GM12874 (cell line): ENCODE results near the gene GABRA4.

ENCODE experiments used
- TF ChIP-seq, protein P1 (sequence below): IDR thresholded peaks from 2 replicates; pipeline ENCODE4 v1.5.1; 2011; ENCODE audit warnings: low read depth, mild to moderate bottlenecking, control low read depth, low read length, moderate library complexity; ENCODE audit not compliant: insufficient read depth

Gene GABRA4

DNA sequence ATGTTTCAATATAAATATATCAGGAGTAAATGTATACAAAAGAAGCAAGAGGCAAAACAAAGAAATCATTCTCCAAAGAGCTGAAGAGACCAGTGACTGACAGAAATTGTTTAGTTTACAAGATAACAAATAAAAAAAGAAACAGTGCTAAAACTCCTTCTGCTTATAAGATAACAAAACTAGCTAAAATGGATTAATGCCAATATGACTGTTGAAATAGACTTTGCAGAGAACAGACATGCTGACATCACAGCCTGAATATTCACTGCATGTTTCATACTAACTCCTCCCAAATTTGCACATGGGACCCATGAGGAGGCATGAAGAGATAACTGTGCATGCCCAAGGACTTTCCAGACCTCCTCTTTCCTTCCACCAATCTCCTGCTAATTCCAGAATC, 6.2 kb upstream of the GABRA4 start:
- TF ChIP-seq, protein P1, sequence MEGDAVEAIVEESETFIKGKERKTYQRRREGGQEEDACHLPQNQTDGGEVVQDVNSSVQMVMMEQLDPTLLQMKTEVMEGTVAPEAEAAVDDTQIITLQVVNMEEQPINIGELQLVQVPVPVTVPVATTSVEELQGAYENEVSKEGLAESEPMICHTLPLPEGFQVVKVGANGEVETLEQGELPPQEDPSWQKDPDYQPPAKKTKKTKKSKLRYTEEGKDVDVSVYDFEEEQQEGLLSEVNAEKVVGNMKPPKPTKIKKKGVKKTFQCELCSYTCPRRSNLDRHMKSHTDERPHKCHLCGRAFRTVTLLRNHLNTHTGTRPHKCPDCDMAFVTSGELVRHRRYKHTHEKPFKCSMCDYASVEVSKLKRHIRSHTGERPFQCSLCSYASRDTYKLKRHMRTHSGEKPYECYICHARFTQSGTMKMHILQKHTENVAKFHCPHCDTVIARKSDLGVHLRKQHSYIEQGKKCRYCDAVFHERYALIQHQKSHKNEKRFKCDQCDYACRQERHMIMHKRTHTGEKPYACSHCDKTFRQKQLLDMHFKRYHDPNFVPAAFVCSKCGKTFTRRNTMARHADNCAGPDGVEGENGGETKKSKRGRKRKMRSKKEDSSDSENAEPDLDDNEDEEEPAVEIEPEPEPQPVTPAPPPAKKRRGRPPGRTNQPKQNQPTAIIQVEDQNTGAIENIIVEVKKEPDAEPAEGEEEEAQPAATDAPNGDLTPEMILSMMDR, result no peak

DNA sequence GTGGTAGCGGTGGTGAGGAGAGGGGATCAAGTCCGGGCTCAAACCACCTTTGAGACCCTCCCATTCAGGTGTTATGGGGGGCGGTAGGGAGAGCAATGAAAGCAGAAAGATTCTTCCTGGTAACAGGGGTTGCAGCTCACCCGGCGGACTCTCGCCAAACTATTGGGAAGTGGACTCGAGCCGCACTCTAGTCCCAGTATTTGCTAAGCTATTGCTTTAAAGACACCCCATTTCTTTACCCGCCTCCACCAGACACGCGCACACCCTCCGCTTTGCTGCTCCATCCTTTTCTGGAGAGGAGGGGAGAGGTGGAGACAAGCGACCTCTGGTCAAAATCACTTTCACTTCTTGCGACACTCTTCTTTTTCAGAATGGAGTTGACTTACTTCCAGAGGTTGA, 625 bp upstream of the GABRA4 start:
- TF ChIP-seq, protein P1, result no peak

GRCh38 chr4:46992338-46992737, 1.0 kb downstream of the GABRA4 start:
- TF ChIP-seq, protein P1, result no peak

DNA sequence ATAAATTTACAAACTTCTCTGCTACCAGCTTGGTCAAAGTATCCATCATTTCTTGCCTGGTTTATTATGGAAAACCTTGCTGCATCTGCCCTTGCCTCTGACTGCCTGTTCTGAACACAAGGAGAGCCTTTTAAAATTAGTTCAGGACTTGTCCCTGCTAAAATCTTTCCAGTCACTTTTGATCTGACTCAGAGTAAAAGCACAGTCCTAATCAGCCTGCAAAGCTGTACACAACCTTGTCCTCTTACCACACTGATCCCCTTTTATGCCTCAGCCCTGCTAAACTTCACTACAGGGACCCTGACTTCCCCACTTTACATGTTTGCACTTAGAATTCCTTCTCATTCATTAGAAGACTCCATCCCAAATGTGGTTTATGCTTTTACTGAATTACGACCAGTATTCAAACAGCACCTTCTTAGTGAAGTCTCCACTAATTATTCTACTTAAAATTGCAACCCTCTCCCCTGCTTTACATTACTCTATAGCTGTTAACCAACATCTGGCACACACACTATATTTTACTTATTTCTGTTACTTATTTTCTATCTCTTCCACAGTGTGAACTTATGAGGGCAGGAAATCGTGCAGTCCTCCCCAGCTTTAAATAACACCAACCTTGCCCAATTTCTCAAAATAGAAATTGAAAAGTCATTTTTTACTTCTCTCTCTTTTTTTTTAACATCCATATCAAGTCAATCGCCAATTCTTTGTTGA, 6.3 kb downstream of the GABRA4 start:
- TF ChIP-seq, protein P1, result no peak

DNA sequence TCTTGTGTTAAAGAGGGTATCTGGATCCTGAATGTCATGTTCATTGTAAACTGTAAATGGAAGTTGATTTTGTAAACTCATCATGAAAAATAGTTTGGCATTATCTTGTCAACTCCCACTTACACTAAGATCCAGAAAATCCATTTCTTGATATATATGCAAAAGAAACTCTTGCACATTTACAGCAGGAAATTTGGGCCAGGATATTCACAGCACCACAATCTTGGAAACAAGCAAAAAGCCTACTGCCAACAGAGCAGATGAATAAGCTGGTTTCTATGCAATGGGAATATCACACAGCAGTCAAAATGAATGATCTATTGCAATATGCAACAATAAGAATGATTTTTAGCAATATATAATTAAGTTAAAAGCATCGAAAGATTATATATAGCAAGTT, 8.6 kb downstream of the GABRA4 start:
- TF ChIP-seq, protein P1, result no peak

DNA sequence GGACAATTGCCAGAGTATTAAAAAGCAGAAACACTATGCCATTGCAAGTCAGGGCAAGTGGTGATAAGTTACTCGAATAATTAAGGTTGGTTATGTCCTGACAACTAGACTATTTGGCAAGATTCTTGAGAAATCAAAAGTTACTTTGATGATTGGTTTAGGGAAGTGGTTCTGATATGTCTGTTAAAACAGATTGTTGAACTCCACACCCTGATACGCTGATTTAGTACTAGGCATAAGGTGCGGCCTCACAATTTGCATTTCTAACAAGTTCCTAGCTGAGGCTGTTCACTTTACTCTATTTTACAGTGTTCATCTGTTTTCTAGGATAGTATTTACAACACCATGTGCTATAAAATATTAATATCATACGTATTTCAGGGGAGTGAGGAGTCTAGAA, 12.5 kb downstream of the GABRA4 start:
- TF ChIP-seq, protein P1, result no peak

GRCh38 chr4:46979726-46980125, 13.7 kb downstream of the GABRA4 start:
- TF ChIP-seq, protein P1, result no peak

- TF ChIP-seq, protein P1, result no peak
These were observed 14.1 kb downstream of the GABRA4 start for GRCh38 chr4:46979283-46979682.
